DND-41 (cell line): ENCODE data around the gene HOXC6.

Source experiments
- ATAC-seq: fragments of 200-7000 bp; cut with Tn5 transposase; 3 replicates; pipeline ENCODE4 v1.9.1; 2021; ENCODE audit warnings: low read depth; ENCODE audit not compliant: insufficient read depth
- DNase-seq: peaks from one replicate; pipeline ENCODE4 v3.0.0-alpha.2; 2020
- H2AFZ ChIP-seq: 2 replicates; pipeline ENCODE4 v1.6.0; 2012; ENCODE audit warnings: low read depth, low read length
- H3K27ac ChIP-seq: 2 replicates; pipeline ENCODE4 v1.5.1; 2012; ENCODE audit warnings: low read length, inconsistent platforms
- H3K27me3 ChIP-seq: fragments of 200-600 bp; sonication (generic); 2 replicates; pipeline ENCODE4 v1.6.0; 2012; ENCODE audit warnings: low read length, mild to moderate bottlenecking, inconsistent platforms; ENCODE audit not compliant: insufficient read depth, poor library complexity
- H3K36me3 ChIP-seq: 2 replicates; pipeline ENCODE4 v1.5.1; 2012; ENCODE audit warnings: low read length, inconsistent platforms; ENCODE audit not compliant: insufficient read depth
- H3K4me1 ChIP-seq: 2 replicates; pipeline ENCODE4 v1.5.1; 2012; ENCODE audit warnings: mild to moderate bottlenecking, low read length; ENCODE audit not compliant: insufficient read depth
- H3K4me2 ChIP-seq: 2 replicates; pipeline ENCODE4 v1.6.0; 2012; ENCODE audit warnings: mild to moderate bottlenecking, moderate library complexity, low read length, inconsistent platforms; ENCODE audit not compliant: insufficient read depth
- H3K4me3 ChIP-seq, 2 experiments: fragments of 200-600 bp in 1 of 2; shearing (Covaris generic) in 1 of 2; 2 replicates each; pipeline ENCODE4 v1.5.1; 2012 to 2016; ENCODE audit warnings: inconsistent platforms in 2 of 2, low read length in 2 of 2, mild to moderate bottlenecking in 2 of 2, low read depth in 1 of 2, moderate library complexity in 1 of 2
- H3K79me2 ChIP-seq: 2 replicates; pipeline ENCODE4 v1.6.0; 2012; ENCODE audit warnings: low read length, inconsistent platforms; ENCODE audit not compliant: insufficient read depth
- H3K9ac ChIP-seq: 2 replicates; pipeline ENCODE4 v1.6.0; 2012; ENCODE audit warnings: low read depth, mild to moderate bottlenecking, inconsistent platforms, low read length, moderate library complexity
- H3K9me3 ChIP-seq: 2 replicates; pipeline ENCODE4 v1.5.1; 2012; ENCODE audit warnings: low read length, moderate library complexity, mild to moderate bottlenecking, inconsistent platforms; ENCODE audit not compliant: insufficient read depth, severe bottlenecking
- H4K20me1 ChIP-seq: 2 replicates; pipeline ENCODE4 v1.6.0; 2012; ENCODE audit warnings: low read length; ENCODE audit not compliant: insufficient read depth
- CTCF ChIP-seq: IDR thresholded peaks from 2 replicates; pipeline ENCODE4 v1.5.1; 2012; ENCODE audit warnings: borderline replicate concordance, low read length, moderate library complexity, mild to moderate bottlenecking; ENCODE audit not compliant: poor library complexity, severe bottlenecking; ENCODE audit errors: extremely low read depth
- EZH2 ChIP-seq: IDR thresholded peaks from 3 replicates; pipeline ENCODE4 v1.6.1; 2012; ENCODE audit warnings: borderline replicate concordance, low read depth, mild to moderate bottlenecking, moderate library complexity, low read length, inconsistent platforms; ENCODE audit not compliant: severe bottlenecking

The HOXC6 gene

GRCh38 chr12:53988541-53989226, 39.6 kb upstream of the HOXC6 start:
- H3K9ac ChIP-seq: peak overlapping the region; percentile 7
- peak overlapping the region; percentile 46 for H3K4me2 ChIP-seq
- peaks cover 13% of the 10 kb centered on the region for H3K4me1 ChIP-seq
- H3K4me3 ChIP-seq: peak overlapping the region in 1 of 2 experiments; percentile 31; a peak in 2 of 4 replicates
- ATAC-seq (peak; percentile 44; the same call in 2 of the 3 replicates), DNase-seq (no peak)
- H3K79me2 ChIP-seq: no peaks in the 10 kb centered on the region
- H3K9me3 ChIP-seq: no peaks in the 10 kb centered on the region
- no peak overlapping the region; the same call in 1 of the 2 replicates for H2AFZ ChIP-seq
- H3K36me3 ChIP-seq: no peaks in the 10 kb centered on the region
- no peaks in the 10 kb centered on the region for H4K20me1 ChIP-seq
- peaks cover 79% of the 10 kb centered on the region for H3K27me3 ChIP-seq
- TF ChIP-seq CTCF: no peak
- no peak for TF ChIP-seq EZH2
- no peak overlapping the region for H3K27ac ChIP-seq

GRCh38 chr12:53989227-53990113, 38.8 kb upstream of the HOXC6 start:
- H3K27ac ChIP-seq: no peak overlapping the region
- peak; percentile 61 for DNase-seq

GRCh38 chr12:53990311-53991076, 37.7 kb upstream of the HOXC6 start:
- no peaks in the 10 kb centered on the region for H4K20me1 ChIP-seq
- peaks cover 20% of the 10 kb centered on the region for H3K4me1 ChIP-seq
- H3K36me3 ChIP-seq: no peaks in the 10 kb centered on the region
- H3K27ac ChIP-seq: no peak overlapping the region
- H3K79me2 ChIP-seq: no peaks in the 10 kb centered on the region
- no peaks in the 10 kb centered on the region for H3K9me3 ChIP-seq
- H3K4me3 ChIP-seq: no peak overlapping the region
- no peak for ATAC-seq
- DNase-seq: no peak
- H2AFZ ChIP-seq: no peak overlapping the region
- peaks cover 83% of the 10 kb centered on the region for H3K27me3 ChIP-seq
- TF ChIP-seq CTCF (no peak), EZH2 (peak; percentile 28)
- no peak overlapping the region for H3K4me2 ChIP-seq
- H3K9ac ChIP-seq: no peak overlapping the region

More at GRCh38 chr12:53989227-53990113, 38.8 kb upstream of the HOXC6 start:
- no peak overlapping the region for H3K9ac ChIP-seq
- peaks cover 13% of the 10 kb centered on the region for H3K4me1 ChIP-seq
- H3K36me3 ChIP-seq: no peaks in the 10 kb centered on the region
- peaks cover 75% of the 10 kb centered on the region for H3K27me3 ChIP-seq
- no peak overlapping the region for H2AFZ ChIP-seq
- peak overlapping the region; percentile 46 for H3K4me2 ChIP-seq
- TF ChIP-seq EZH2 (peak; percentile 55), CTCF (peak; percentile 73)
- ATAC-seq: peak; percentile 79
- no peaks in the 10 kb centered on the region for H3K79me2 ChIP-seq
- H3K4me3 ChIP-seq: peak overlapping the region in 1 of 2 experiments; percentile 31; a peak in 2 of 4 replicates
- no peaks in the 10 kb centered on the region for H4K20me1 ChIP-seq
- H3K9me3 ChIP-seq: no peaks in the 10 kb centered on the region
